IMR-90 (cell line): ENCODE results near the gene ORM1. TPM values are rescaled to one million over a fixed set of nuclear protein-coding genes. Genes with fewer than 3 reads are reported as not detected.
A peak's percentile ranks its signal among the peaks of the same experiment; 100 is the strongest.

Experiments
- BHLHE40 ChIP-seq: fragments of 150-350 bp; IDR thresholded peaks from 2 replicates; pipeline ENCODE4 v1.6.1; 2016; ENCODE audit warnings: mild to moderate bottlenecking, low read depth, low read length
- CEBPB ChIP-seq: IDR thresholded peaks from 2 replicates; pipeline ENCODE4 v1.6.1; 2012; ENCODE audit warnings: low read depth, low read length, improper control_type of control experiment
- CHD1 ChIP-seq: IDR thresholded peaks from 2 replicates; pipeline ENCODE4 v1.6.1; 2012; ENCODE audit warnings: low read depth, low read length, improper control_type of control experiment
- MAZ ChIP-seq: IDR thresholded peaks from 2 replicates; pipeline ENCODE4 v1.6.1; 2012; ENCODE audit warnings: low read depth, mild to moderate bottlenecking, low read length, improper control_type of control experiment, moderate library complexity, borderline replicate concordance
- USF2 ChIP-seq: fragments of 150-350 bp; IDR thresholded peaks from 2 replicates; pipeline ENCODE4 v1.6.1; 2017; ENCODE audit warnings: mild to moderate bottlenecking, antibody characterized with exemption, low read length, low read depth
- polyA plus RNA-seq, 3 experiments: library from polyadenylated mRNA; depleted of rRNA; stranded (reverse); fragments of >200 nt; gene quantifications; 2 replicates each; pipeline ENCODE4 v1.2.3, GENCODE V29; 2012; ENCODE audit warnings: low replicate concordance in 1 of 3
- total RNA-seq: library from RNA; depleted of rRNA; stranded (reverse); fragments of >200 nt; gene quantifications from 2 replicates; pipeline ENCODE4 v1.2.3, GENCODE V29; 2012

ORM1 gene
- total and polyA plus RNA-seq, 2 of the 4 experiments (the other 2 are of a cell fraction): 0.18 TPM; not detected in 1

GRCh38 chr9:114285166-114285867 is 37.6 kb upstream of the ORM1 start (continued):
- peak; percentile 86 for TF ChIP-seq MAZ
- TF ChIP-seq BHLHE40: peak; percentile 84
- TF ChIP-seq USF2: 0 out of 2 replicates have a peak, but pooled peaks have one; percentile 3
- TF ChIP-seq CEBPB: no peak
- no peak for TF ChIP-seq CHD1
